8988T (cell line): ENCODE data around the gene MEIS3.

Experiments
- DNase-seq: peaks from one replicate; pipeline ENCODE4 v3.0.0; 2011

Gene MEIS3

DNA sequence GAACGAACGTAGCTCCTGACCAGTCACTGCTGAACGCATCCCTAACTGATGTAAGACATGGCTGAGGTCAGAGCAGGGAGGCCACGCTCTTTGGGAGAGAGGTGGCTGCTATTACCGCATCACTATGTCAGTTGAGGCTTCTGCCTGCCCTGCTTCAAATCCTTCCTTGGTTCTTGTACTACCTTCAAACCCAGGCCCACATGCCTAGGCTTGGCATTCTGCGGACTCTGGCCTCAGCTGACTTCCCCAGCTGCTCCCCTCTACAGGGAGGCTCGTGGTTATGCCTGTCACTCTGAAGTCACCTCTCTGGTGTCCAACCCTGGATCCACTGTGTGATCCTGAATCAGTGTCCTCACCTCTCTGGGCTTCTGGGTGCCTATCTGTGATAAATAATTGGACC is 14.8 kb upstream of the MEIS3 start:
- no peak for DNase-seq

DNA sequence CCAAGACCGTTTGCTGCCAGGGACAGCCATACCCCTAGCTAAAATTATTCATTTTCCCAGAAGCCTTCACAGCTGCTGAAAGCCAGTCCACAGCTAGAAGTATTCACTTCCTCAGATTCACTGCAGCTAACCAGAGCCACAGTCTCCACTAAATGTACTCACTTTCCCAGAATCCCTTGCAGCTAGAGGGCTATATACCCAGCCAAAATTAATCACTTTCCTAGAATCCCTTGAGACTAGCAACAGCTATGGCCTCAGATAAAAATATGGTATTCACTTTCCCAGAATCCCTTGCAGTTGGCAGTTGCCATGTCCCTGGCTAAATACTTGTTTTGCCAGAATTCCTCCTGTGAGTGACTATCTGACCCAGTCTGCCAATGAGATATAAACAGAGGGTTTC is 13.8 kb upstream of the MEIS3 start:
- DNase-seq, result no peak

DNA sequence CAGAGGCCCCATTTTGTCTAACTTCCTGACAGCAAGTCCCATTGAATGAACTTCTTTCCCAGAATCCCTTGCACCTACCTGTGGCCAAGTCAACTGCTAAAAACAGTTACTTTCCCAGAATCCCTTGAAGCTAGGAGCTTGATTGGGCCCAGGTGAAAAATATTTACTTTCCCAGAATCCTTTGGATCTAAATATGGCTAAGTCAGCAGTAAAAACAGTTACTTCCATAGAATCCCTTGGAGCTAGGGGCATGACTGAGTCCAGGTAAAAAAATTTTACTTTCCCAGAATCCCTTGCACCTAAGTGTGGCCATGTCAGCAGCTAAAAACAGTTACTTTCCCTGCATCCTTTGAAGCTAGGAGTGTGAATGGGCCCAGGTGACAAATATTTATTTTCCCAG is 13.2 kb upstream of the MEIS3 start:
- no peak for DNase-seq

DNA sequence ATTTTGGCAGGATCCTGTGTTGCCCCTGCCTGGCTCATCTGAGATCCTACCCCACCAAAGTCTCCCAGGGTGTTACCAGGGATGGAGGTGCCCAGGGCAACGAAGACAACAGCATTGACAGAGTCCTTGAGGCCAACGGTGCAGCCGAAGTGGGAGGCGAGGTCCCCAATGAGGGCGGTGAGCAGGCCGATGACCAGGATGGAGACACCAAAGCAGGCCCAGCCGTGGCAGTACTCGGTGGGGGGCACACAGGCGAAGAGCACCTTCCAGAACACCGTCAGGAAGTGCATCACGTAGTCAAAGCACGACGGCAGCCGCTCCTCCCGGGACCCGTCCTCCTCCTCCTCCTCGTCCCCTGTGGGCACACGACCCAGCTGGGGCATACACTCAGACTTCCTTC is 12.8 kb upstream of the MEIS3 start:
- no peak for DNase-seq

DNA sequence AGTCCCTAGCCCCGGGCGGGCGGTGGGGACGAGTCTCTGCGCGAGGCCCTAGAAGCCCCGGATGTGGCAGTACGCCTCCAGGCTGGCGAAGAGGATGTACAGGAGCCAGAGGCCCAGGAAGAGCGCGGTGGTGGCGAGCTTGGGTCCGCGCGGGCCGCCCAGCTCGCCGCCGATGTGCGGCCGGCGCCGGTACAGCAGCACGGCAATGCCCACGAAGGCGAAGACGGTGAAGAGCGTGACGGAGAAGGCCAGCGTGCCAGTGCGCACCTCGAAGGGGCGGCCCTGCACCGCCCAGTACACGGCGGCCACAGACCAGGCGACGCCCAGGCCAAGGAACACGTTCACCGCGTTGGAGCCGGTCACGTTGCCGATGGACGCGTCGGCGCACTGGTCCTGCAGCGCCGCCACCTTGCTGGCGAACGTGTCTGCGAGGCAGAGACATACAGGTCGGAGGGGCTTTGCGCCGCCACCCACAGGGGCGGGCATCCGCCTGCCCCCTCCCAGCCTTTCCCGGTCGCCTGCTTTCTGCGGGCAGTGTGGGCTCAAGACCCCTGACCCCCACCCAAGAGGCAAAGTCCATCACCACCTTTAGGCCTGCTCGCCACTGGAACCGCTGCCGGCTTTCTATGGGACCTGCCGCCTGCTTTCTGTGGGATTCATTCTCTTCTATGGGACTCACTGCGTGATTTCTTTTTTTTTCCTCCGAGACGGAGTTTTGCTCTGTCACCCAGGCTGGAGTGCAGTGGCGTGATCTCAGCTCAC is 10.9 kb upstream of the MEIS3 start:
- no peak for DNase-seq

DNA sequence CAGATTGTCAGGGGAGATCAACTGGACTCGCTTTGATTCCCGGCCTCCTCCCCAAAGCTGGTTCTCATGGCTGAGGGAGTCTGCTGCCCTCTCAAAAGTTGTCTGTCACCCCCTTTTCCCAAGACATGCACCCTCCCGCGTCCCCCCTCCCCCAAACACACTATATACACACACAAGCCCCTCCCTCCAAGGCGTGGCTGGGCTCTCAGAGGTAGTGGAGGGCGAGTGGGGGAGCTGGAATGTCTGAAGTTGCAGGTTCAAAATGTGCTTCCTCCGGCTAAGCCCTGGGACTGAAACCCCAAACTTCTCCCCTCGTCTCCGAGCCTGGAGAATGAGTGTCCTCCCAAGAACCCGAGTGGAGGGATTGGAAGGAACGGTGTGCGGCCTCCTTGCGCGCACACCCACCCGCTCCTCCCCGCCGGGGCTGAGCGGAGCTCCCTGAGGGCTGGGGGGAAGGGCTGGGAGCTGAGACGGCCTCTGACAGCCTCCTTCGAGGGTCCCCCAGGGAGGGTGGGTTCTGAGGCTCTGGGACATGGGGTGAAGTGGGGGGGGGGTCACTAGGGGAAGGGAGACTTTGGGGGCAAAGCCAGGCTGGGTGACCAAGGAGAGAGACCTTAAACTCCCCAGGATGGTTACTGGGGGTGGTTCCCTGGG is 9.9 kb upstream of the MEIS3 start:
- DNase-seq, result no peak

DNA sequence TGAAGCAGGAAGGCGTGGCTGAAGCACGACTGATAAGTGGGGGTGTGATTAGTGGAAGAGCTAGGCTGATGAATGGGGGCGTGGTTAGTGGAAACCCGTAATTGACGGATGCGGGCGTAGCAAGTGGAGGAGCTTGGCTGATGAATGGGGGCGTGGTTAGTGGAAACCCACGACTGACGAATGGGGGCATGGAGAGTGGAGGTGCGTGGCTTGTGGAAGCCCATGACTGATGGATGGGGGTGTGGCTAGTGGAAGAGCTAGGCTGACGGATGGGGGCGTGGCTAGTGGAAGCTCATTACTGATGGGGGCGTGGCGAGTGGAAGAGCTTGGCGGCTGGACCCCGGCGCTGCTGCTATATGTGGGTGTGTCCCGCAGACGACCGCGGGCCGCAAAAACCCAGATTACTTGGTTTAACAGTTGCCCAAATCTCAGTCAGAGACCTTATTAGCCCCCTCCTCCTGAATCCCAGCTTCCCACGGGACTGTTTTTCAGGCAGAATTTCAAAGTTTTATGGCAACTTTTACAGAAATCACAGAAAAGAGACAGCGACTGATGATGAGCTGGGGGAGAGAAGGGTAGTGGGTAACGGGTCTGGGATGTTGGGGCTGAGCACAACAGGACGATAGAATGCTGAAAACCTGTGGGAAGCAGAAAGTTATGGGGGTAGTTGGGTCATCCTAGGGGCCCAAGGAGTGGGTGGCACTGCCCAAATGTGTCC is 9.0 kb upstream of the MEIS3 start:
- DNase-seq, result peak; percentile 87

DNA sequence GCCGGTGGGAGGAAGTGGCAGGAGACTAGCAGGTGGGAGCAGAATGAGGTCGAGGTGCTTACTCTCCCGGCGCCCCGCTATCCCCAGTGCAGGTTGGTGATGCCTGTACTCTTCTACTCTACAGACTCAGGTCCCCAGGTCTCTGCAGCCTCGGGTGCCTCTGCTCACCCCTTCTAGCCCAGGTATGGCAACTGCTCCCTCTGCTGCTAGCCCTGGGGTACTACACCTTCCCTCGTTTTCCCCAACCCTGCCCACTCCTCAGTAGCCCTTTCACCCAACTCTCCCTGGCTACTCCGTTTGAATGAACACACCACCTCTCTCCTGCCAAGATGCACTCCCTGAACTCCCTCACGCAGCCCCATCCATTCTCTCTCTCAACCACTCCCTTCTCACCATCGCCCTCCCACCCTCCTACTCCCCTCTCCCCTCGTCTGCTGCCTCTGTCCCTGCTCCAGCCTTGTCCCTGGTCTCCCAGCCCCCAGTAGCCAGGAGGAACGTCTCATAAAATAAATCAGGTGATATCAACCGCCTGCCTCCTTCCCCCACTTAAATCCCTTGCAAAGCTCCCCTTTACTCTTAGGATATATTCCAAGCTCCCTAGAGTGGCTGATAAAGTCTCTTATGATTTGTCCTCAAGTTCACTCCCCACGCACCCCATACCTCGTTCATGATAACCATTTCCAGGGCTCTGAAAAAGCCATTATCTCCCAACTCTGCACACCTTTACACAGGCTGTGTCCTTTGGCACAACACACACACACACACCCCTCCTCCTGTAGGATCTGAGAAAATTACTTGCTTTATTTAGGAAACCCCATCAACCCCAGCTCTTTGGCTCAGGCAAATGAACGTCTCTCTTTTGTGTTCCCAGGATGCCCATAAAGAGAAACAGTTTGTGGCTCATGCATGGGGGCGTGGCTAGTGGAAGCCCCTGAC is 8.2 kb upstream of the MEIS3 start:
- DNase-seq, result peak; percentile 68

DNA sequence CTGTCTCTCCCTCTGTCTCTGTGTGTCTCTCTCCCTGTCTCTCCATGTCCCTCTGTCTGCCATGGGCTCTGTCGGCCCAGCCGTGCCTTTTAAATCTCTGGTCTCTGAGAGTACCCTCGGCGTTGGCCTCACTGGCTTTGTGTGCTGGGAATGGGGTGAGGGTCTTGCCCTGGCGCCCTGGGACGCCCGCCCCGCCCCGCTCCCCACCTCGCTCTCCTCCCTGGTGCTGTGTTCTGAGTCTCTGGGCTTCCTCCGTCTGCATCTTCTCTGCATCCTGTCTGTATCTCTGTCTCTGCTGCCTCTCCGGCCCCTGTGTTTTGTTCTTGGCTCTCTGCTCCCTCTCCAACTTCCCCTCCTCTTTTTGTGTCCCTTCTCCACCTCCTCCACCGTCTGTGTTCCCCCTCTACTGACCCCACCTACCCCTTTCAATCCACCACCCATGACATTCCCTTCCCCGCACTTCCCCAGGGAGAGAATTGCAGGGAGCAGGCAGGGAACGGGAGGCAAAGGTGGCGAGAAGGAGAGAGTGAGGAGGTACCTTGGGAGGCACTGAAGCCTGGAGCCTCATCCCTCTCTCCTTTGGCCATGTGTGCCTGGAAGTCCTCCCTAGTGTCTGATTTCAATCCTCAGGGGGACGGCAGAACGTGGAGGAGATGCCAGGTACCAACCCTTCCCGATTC is 4.0 kb upstream of the MEIS3 start:
- DNase-seq, result no peak

DNA sequence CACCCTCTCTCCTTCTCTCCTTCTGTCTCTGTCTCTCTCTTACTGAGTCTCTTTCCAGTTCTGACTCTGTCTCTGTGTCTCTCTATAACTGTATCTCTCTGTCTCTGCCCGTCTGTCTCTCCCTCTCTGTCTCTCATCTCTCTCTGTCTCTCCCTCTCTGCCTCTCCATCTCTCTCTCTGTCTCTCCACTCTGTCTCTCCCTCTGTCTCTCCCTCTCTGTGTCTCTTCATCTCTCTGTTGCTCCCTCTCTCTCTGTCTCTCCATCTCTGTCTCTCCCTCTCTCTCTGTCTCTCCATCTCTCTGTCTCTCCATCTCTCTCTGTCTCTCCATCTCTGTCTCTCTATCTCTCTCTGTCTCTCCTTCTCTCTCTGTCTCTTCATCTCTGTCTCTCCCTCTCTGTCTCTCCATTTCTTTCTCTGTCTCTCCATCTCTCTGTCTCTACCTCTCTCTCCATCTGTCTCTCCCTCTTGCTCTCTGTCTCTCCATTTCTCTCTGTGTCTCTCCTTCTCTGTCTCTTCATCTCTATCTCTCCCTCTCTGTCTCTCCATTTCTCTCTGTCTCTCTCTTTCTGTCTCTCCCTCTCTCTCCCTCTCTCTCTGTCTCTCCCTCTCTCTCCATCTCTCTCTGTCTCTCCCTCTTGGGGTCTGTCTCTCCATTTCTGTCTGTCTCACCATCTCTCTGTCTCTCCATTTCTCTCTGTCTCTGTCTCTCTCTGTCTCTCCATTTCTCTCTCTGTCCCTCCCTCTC is 3.3 kb upstream of the MEIS3 start:
- DNase-seq, result no peak

DNA sequence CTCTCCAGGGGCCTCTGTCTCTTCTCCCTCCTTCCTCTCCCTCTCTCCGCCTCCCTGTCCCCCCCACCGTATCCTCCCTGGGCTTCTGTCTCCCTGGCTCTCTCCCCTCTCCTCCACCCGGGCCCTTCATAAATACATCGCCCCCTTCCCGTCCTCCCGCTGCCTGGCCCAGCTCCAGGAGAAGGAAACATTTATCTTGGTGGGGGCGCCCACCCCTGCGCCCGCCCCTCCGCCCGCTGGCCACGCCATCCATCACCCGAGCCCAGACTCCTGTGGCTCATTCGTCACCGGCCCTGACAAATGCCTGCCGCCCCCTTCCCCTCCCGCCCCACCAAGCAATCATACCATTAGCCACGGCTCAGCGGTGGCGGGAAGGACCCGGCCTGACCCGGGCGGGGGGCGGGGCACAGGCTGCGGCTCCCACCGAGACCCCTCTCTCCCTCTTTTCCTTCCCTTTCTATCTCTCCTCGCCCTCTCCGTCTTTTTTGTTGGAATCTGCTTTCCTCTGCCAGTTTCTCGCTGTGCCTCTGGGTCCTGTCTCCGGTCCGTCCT is 2.6 kb upstream of the MEIS3 start:
- no peak for DNase-seq

DNA sequence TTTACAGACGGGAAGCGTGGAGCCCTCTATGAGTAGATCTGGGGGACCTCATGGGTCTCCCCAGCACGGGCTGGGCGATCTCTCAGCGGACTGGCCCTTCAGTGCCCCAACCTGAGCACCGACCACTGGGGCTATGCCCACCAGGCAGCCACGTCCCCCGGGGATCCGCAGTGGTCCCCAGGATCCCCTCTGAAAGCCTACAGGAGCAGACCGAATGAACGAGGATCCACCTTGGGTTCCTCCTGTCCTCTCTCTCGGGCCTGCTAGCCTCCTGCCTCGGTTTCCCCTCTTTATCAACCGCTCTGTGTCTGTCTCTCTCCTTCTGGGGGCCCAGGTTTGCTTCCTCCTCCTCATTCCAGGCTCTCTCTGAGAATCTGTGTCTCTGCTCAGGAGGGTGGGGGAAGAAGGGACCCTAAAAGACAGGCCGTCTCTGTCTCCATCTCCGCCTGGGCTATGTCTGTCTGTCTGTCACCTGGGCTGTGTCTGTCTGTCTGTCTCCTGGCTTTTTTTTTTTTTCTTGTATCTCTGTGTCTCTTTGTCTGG is 2.0 kb upstream of the MEIS3 start:
- no peak for DNase-seq

DNA sequence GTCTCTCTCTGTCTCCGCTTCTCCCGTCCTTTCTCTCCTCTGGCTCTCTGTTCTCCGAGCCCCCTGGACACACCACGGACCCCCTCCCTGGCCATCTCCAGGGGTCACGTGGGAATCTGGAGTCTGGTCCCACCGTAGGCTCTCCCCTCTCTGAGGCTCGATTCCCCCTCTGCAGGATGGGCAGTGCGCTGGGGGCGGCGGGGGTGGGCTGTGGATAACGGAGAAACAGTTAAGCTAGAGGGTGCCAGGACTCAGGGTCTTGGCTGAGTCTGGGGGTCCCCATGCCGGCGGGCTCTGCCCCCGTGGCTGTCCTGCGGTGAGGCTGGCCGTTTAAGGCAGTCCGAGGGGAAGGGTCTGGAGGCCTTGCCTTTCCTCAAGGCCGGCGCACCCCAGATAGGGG is 462 bp upstream of the MEIS3 start:
- DNase-seq, result no peak

DNA sequence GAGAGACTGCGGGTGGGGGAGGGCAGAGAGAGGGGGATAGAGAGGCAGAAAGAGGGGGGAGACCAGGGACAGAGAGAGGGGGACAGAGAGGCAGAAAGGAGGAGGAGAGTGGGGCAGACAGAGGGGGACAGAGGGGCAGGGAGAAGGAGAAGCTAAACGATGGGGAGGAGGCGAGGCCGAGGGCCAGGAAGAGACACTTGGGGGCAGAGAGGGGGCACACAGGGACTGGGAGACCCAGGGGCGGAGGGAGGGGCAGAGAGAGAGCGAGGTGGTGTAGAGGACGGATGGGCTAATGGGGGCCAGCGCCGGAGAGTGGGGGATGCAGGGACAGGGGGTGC is 666 bp downstream of the MEIS3 start:
- DNase-seq, result no peak

DNA sequence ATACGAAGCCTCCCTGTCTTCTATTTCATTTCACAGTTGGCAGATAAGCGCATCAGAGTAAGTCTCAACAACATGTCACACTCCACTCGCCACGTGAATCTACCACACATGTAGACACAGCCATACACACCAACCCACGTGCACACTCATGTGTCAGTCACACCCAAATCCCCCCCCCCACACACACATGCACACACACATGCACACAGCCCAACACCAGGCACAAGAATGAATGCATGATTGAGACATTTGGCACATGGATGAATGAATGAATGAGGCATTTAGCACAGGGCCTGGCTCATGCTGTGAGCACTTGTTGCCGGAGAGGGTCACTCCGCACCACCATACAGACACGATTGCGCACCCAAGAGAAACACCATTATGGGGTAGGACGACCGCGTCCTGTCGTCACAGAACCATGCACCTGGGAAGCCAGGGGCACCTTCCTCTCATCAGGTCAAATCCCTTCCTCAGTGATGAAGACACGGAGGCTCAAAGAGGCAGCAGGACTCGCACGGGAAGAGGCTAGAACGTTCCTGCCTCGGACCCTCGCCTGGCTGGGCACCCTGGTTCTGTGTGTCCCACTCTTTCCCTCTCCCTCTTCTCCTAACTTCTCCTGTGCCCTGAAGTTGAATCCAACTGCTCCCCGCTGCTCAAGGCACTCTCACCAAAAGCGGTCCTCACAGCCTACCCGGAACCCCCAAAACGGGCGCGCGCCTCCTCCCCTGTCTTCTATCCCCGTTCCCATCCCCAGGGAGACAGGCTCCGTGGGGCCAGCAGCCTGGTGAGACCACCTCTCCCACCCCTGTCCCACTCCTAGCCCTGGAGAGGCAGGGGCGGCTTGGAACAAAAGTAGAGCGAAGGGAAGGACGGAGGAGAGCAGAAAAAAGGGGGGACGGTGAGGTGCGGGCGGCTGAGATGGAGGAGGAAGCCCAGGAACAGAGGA is 1.3 kb downstream of the MEIS3 start:
- DNase-seq, result no peak

DNA sequence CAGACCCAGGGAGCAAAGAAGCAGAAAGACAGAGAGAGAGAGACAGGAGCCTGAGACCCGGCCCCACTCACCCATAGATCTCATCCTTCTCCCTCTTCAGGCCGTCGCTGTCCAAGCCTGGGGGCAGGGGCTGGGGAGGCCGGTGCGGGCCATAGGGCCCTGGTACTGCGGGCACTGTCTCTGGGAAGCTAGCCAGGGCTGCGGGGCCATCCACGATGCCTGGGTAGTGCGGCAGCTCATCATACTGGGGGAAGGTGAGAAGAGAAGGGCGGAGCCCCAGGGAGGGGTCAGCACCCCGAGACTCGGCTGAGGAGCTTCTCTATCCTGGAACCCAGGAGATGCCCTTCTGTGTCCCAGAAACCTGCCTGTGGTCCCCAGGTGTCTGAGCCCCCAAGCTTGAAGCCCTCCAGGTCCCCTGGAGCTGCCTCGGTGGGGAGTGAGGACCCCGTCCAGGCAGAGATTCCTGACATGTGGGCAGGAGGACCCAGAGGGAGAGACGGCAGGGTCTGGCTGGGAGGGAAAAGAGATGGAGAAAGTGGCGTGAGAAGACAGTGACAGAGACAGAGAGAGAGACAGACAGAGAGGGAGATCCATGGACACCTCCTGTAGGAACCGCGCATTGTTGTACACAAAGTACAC is 2.1 kb downstream of the MEIS3 start:
- no peak for DNase-seq

DNA sequence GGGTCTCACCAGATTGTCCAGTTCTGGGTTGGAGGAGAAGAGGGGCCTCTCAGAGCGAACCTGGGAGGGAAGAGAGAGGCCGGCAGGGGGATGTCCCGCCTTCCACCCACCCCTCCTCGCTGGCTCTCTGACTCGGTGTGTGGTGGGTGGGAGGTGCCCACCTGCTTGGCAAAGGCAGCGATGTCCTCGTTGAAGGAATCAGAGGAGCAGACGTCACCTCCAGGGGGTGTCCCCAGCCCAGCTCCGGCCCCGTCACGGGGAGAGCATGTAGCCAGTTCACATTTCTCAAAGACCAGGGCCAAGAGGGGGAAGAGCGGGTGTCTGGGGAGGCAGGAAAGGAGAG is 2.7 kb downstream of the MEIS3 start:
- DNase-seq, result no peak

DNA sequence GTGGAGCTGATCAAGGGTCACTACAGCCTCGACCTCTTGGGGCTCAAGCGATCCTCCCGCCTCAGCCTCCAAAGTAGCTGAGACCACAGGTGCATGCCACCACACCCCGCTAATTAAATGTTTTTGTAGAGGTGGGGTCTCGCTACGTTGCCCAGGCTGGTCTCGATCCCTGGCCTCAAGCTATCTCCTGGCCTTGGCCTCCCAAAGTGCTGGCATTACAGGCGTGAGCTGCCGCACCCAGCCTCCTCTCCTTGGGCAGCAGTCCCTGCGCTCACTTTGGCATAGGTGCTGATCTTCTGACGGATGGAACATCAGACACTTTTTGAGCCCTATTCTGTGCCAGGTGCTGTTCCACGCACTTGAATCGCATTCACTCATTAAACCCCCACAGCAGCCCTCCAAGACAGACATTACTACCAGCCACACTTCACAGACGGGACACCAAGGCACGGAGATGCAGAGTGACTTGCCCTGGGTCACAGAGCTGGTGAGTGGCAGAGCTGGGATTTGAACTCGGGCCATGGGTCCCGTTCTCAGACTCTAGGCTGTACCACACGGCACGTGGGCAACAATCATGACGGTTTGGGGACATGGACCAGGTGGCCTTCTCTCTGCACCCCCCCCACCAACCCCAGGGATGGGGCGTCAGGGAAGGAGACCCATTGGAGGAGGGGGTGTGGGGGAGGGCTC is 3.2 kb downstream of the MEIS3 start:
- DNase-seq, result no peak

DNA sequence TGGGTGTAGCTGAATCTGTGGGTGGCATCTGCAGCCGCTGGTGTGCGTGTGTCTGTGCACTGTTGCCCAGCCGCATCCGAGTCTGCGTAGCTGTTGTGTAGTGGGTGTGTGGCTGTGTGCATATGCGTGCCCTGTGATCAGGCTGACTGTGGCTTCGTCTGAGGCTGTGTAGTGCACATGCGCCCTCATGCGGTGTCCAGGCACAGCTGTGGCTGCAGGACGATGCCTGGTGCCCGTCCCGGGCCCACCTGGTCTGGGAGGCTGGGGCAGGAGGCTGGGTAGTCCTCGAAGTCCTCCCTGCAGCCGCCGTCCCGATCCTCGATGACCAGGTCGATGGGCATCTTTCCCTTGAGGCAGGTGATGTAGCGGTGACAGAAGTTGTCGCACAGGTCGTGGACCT is 4.9 kb downstream of the MEIS3 start:
- DNase-seq, result peak; percentile 81
